Activated T-cell treated with anti-CD3 and anti-CD28 coated beads, Interleukin-2, amount 50 U/mL, for 24 hours (primary cell): ENCODE results near the gene C20orf173.

Experiments used
- DNase-seq: peaks from one replicate; pipeline ENCODE4 v3.0.0-alpha.2; 2020
- H3K27ac Mint-ChIP-seq: 2 replicates; pipeline ENCODE4 v1.8.0; 2020; ENCODE audit warnings: mild to moderate bottlenecking, mixed read lengths
- H3K27me3 Mint-ChIP-seq: 2 replicates; pipeline ENCODE4 v1.8.0; 2020; ENCODE audit warnings: mixed read lengths
- H3K36me3 Mint-ChIP-seq: 2 replicates; pipeline ENCODE4 v1.8.0; 2020; ENCODE audit warnings: low read depth, mixed read lengths
- H3K4me1 Mint-ChIP-seq: 2 replicates; pipeline ENCODE4 v1.8.0; 2020; ENCODE audit warnings: low read depth, mixed read lengths
- H3K4me3 Mint-ChIP-seq: 2 replicates; pipeline ENCODE4 v1.8.0; 2020; ENCODE audit warnings: mild to moderate bottlenecking, moderate library complexity, mixed read lengths
- H3K9me3 Mint-ChIP-seq: 2 replicates; pipeline ENCODE4 v1.8.0; 2020; ENCODE audit warnings: mixed read lengths

The C20orf173 gene, protein sequence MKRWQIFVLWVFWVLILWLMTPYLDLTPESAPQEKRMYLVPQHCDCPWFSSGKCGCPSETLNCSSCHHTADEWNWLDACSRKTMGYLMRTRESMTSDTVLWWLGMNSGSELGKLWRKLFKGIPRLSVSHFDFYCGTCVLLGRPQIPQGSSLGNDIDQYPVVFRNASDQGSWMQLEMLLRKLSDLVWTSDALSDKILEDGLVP

DNA sequence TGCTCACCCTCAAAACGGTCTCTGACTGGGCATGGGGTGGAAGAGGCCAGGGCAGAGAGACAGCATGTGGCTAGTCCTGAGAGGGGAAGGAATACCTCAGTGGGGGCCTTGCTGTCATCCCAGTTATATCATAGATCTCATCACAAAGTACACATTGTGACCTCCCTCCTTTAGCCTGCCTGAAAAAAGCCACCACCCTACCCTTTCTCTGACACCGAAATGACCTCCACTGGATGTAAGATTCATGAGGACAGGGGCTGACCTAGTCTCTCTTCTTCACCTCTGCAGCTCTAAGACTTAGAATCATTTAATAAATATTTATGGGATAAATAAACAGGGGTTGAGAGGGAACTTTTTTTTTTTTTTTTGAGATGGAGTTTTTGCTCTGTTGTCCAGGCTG lies at the start of gene C20orf173:
TSS of gene C20orf173 (minus strand) at position 101 of the 400 bp plus-strand sequence. CDS start 279 bp downstream, outside the sequence.
- no peaks in the 10 kb centered on the region for H3K27me3 Mint-ChIP-seq
- no peaks in the 10 kb centered on the region for H3K4me1 Mint-ChIP-seq
- no peaks in the 10 kb centered on the region for H3K9me3 Mint-ChIP-seq
- H3K4me3 Mint-ChIP-seq: no peak within 1 kb of the TSS
- no peak for DNase-seq
- H3K27ac Mint-ChIP-seq: no peak within 1 kb of the TSS
- H3K36me3 Mint-ChIP-seq: no peaks in the 10 kb centered on the region

DNA sequence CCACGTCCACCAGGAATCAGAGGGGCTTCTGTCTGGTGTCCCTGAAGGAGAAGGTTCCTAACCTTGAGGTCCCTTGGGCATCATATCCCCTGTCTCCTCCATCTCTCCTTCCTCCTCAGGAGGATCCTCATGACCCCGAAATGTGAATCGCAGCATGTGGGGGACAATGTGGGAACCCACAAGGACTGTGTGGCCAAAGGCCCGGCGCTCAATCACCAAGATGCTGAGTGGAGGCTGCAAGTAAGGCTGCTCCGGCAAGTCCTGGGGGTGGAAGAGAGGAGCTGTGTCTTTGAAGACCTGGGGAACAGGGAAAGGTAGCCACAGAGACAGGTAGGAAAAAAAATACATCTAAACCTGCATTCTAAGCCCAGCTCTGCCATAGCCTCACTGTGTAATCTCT lies 49.7 kb upstream of the C20orf173 start:
- no peaks in the 10 kb centered on the region for H3K4me1 Mint-ChIP-seq
- H3K4me3 Mint-ChIP-seq: no peak overlapping the region

DNA sequence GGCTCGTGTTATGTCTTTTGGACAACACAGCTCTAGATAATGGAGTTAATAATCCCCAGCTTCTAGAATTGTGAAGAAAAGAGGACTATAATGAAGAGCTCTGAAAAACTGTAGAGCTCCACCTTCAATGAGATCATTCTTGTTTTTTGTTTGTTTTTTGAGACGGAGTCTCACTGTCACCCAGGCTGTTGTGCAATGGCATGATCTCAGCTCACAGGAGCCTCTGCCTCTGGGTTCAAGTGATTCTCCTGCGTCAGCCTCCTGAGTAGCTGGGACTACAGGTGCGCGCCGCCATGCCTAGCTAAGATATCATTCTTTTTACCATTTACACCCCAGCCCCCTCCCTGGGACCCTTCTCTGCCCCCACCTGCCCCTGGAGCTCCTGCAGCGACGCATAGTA lies 49.0 kb upstream of the C20orf173 start:
- Mint-ChIP-seq H3K9me3 (no peaks in the 10 kb centered on the region), H3K4me3 (no peak overlapping the region), H3K36me3 (no peaks in the 10 kb centered on the region), H3K27ac (no peak overlapping the region), H3K27me3 (no peaks in the 10 kb centered on the region), H3K4me1 (no peaks in the 10 kb centered on the region)
- DNase-seq: no peak

More for the DNA sequence above, 49.7 kb upstream of the C20orf173 start:
- H3K27me3 Mint-ChIP-seq: no peaks in the 10 kb centered on the region
- H3K9me3 Mint-ChIP-seq: no peaks in the 10 kb centered on the region
- H3K27ac Mint-ChIP-seq: no peak overlapping the region
- no peak for DNase-seq
- no peaks in the 10 kb centered on the region for H3K36me3 Mint-ChIP-seq

DNA sequence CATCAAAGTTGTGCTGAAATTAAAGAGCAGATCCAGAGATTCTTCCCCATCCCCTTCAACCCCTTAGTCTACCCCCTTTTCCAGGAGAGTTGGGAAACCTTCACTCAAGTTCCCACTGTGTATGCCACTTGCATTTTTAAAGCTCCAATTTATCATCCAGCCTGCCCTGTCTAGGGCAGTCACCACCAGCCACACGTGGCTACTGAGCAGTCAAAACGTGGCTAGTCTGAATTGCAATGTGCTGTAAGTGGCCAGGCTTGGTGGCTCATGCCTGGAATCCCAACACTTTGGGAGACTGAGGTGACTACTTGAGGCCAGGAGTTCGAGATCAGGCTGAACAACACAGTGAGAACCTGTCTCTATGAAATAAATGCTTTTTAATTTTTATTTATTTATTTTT lies 47.4 kb upstream of the C20orf173 start:
- Mint-ChIP-seq H3K27ac (no peak overlapping the region), H3K27me3 (no peaks in the 10 kb centered on the region), H3K4me1 (no peaks in the 10 kb centered on the region), H3K9me3 (peaks cover 6% of the 10 kb centered on the region), H3K4me3 (no peak overlapping the region), H3K36me3 (no peaks in the 10 kb centered on the region)
- no peak for DNase-seq

DNA sequence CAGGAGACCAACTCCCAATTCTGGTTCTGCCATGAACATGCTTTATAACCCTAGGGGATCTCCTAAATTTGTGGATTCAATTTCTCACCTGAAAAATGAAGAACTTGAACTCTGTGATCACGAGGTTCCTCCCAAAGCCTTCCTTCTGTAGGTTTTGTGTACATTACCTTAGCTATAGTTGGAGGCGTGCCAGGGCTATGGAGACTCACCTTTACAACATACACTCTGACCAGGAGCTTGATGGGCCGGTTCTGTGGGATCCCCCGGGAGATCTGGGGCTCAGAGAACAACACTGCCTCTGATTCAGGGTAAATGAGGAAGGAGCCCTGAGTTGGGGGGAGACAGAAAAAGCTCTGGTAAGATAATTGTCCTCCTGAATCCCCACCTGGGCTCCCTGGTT lies 46.5 kb upstream of the C20orf173 start:
- no peak for DNase-seq
- Mint-ChIP-seq H3K27me3 (no peaks in the 10 kb centered on the region), H3K27ac (no peak overlapping the region), H3K4me1 (no peaks in the 10 kb centered on the region), H3K4me3 (no peak overlapping the region), H3K36me3 (no peaks in the 10 kb centered on the region), H3K9me3 (peaks cover 6% of the 10 kb centered on the region)

DNA sequence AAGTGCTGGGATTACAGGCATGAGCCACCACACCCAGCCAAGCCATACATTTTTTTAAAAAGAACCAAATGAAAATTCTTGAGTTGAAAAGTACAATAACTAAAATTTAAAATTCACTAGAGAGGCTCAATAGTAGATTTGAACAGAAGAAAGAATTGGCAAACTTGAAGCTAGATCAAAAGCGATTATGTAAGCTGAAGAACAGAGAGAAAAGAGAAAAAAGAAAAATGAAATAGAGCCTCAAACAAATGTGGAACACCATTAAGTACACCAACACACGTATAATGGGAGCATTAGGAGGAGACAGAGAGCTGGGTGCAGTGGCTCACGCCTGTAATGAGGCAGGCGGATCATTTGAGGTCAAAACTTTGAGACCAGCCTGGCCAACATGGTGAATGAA lies 43.4 kb upstream of the C20orf173 start:
- no peak overlapping the region for H3K27ac Mint-ChIP-seq
- no peaks in the 10 kb centered on the region for H3K27me3 Mint-ChIP-seq
- H3K4me1 Mint-ChIP-seq: no peaks in the 10 kb centered on the region
- DNase-seq: no peak
- no peaks in the 10 kb centered on the region for H3K36me3 Mint-ChIP-seq
- H3K9me3 Mint-ChIP-seq: peaks cover 6% of the 10 kb centered on the region
- no peak overlapping the region for H3K4me3 Mint-ChIP-seq

DNA sequence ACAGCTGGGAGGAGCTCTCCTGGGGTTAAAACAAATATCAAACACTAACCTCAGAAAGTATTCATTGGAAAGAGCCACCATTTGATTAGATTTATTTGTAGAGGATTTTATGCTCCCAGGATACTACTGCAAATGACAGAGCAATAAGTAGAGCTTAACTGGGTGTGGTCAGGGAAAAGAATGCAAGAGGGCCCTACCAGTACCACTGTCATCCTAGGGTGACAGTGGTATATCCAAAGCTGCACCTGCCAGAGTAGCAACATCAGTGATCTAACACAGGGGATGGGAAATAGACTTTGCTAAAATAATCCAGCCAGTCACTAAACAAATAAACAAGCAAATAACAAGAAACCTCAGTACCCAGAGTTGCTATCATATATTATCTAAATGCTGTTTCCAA lies 42.1 kb upstream of the C20orf173 start:
- H3K4me1 Mint-ChIP-seq: no peaks in the 10 kb centered on the region
- H3K9me3 Mint-ChIP-seq: peaks cover 6% of the 10 kb centered on the region
- no peak overlapping the region for H3K4me3 Mint-ChIP-seq
- no peaks in the 10 kb centered on the region for H3K36me3 Mint-ChIP-seq
- no peak overlapping the region for H3K27ac Mint-ChIP-seq
- H3K27me3 Mint-ChIP-seq: no peaks in the 10 kb centered on the region
- no peak for DNase-seq

DNA sequence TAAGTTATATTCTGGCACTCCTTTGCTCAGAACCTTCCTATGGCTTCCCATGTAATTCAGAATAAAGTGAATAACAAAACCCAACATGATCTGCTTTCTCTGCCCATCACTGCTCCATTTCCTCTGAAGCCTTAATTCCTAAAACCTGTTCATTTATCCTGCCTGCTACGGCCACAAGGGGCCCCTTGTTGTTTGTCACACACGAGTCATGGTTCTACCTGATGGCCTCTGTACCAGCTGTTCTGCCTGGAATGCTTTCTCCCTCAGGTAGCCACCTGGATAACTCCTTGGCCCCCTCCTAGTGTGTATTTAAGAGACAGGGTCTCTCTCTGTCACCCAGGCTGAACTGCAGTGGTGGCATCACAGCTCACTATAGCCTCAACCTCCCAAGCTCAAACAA lies 39.2 kb upstream of the C20orf173 start:
- no peak for DNase-seq
- Mint-ChIP-seq H3K36me3 (no peaks in the 10 kb centered on the region), H3K4me3 (no peak overlapping the region), H3K9me3 (peaks cover 6% of the 10 kb centered on the region), H3K27ac (no peak overlapping the region), H3K27me3 (no peaks in the 10 kb centered on the region), H3K4me1 (no peaks in the 10 kb centered on the region)

DNA sequence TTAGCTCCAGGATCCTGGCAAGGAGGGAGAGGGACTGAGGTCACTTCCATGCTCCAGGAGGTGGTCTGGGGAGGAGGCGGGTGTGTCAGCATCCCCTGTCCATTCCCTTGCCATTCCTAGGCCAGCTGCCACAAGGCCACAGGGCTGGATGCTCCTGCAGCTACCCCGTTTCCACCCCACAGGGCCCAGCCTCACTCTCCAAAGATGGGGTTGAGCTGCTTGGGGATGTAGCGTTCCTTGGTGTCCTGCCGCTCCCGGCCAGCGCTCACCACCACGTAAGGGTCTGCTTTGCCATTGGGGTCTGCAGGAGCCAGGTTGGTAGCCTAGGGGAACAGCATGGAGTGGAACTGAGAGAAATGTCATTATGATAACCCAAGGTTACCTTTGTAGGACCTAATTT lies 35.5 kb upstream of the C20orf173 start:
- Mint-ChIP-seq H3K27me3 (no peaks in the 10 kb centered on the region), H3K4me1 (no peaks in the 10 kb centered on the region), H3K9me3 (no peaks in the 10 kb centered on the region), H3K4me3 (no peak overlapping the region), H3K27ac (no peak overlapping the region), H3K36me3 (no peaks in the 10 kb centered on the region)
- no peak for DNase-seq

DNA sequence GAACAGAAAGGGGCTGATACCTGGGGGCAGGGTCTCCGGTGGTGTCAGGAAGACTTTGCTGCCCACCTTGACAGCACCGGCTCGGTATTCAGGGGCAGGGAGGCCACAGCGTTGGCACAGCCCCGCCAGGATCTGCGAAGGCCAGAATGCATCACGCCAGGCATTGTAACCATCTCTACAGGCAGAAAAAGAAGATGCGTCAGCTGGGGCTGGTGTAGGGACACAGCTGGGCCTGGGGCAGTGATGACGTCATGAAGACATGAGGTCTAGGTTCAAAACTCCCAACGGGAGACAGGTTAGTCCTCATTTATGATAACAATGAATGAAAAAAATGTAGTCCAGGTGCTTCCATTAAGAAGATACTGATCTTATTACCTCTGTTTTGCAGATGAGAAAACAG lies 34.4 kb upstream of the C20orf173 start:
- Mint-ChIP-seq H3K27ac (no peak overlapping the region), H3K9me3 (no peaks in the 10 kb centered on the region), H3K4me3 (no peak overlapping the region), H3K27me3 (no peaks in the 10 kb centered on the region), H3K4me1 (no peaks in the 10 kb centered on the region), H3K36me3 (peaks cover 8% of the 10 kb centered on the region)
- DNase-seq: no peak

DNA sequence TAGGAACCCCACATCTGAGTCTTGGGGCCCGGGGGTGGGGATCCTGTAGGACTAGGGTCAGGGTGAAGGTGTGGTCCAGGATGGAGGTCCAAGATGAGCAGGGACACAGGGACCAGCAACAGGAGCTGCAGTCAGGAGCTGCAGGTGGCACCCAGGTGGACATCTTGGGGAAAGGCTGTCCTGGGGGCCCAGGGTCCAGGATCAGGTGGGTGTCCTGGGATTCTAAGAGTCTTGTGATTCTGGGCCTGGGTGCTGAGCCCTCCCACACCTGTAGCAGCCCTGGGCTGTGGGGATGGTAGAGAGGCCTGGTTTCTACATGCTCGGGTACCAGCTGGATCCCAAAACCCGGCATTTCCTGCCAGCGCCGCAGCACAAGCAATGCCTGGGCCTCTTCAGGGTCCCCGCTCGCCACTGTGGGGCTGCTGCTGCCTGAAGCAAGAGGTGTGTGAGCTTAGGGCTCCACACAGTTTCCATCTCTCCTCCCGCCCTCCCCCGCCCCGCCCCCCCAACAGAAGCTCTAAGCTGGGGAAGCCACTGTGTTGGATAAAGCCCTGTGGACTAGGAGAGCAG lies 33.2 kb upstream of the C20orf173 start:
- H3K4me1 Mint-ChIP-seq: no peaks in the 10 kb centered on the region
- no peak for DNase-seq
- no peak overlapping the region for H3K4me3 Mint-ChIP-seq
- H3K27ac Mint-ChIP-seq: no peak overlapping the region
- H3K9me3 Mint-ChIP-seq: no peaks in the 10 kb centered on the region
- no peaks in the 10 kb centered on the region for H3K27me3 Mint-ChIP-seq
- H3K36me3 Mint-ChIP-seq: peaks cover 18% of the 10 kb centered on the region

DNA sequence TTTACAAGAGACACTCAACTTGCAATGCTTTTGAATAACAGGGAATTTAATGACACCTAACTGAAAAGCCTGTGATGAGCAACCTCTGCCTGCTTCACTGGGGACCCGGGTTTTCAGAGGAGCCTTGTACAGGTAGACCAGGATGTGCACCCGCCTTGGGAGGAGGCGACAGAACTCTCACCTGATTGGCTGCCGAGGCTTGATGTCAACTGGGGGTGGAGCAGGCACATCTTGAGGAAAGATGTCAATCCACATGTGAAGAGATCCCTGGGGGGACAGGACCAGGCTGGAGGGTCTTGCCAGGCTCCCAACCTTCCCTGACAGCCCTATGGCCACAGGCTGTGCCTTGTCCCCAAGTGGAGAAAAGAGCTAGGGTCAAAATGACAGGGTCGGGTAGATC lies 32.2 kb upstream of the C20orf173 start:
- Mint-ChIP-seq H3K36me3 (peaks cover 27% of the 10 kb centered on the region), H3K4me3 (no peak overlapping the region), H3K27me3 (no peaks in the 10 kb centered on the region), H3K27ac (peak overlapping the region; percentile 26), H3K9me3 (no peaks in the 10 kb centered on the region), H3K4me1 (no peaks in the 10 kb centered on the region)
- no peak for DNase-seq

DNA sequence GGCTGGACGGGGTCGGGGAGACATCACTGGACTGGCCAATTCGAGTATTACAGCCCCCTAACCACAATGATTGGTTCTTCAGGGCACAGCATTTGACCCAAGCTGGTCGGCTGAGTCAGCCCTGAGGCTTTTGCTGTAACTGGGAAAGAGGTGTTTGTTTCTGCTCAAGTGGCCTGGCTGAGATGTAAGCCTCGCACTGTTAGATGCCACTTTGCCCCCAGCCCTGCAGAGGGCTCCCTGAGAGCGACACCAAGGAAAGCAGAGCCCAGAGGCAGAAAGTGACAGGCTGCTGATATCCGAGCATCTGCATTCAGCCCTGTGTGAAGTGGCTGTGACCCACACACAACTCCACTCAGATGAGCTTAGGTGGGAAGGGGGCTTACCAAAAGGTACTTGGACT lies 31.8 kb upstream of the C20orf173 start:
- no peaks in the 10 kb centered on the region for H3K4me1 Mint-ChIP-seq
- H3K36me3 Mint-ChIP-seq: peaks cover 31% of the 10 kb centered on the region
- no peaks in the 10 kb centered on the region for H3K27me3 Mint-ChIP-seq
- H3K9me3 Mint-ChIP-seq: no peaks in the 10 kb centered on the region
- no peak for DNase-seq
- no peak overlapping the region for H3K4me3 Mint-ChIP-seq
- H3K27ac Mint-ChIP-seq: no peak overlapping the region

DNA sequence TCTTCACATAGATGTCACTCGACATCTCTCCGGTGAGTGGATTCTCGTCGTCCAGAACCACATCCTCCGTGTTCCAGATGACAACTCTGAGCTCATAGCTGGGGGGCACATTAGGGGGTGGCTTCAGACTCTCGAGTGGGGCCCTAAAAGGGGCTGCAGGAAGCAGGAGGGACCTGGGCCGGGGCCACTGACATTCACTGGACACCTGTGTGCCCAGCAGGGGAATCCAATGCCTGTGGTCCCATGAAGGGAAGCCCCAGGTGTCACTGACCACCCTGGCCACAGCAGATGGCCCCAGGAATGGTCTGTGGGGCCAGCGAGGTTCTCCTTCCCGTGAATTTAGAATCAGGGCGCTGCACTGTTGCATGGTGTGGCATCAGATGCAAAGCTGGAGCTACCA lies 31.1 kb upstream of the C20orf173 start:
- Mint-ChIP-seq H3K4me1 (no peaks in the 10 kb centered on the region), H3K27ac (no peak overlapping the region), H3K27me3 (no peaks in the 10 kb centered on the region), H3K36me3 (peaks cover 39% of the 10 kb centered on the region), H3K9me3 (no peaks in the 10 kb centered on the region), H3K4me3 (no peak overlapping the region)
- no peak for DNase-seq

DNA sequence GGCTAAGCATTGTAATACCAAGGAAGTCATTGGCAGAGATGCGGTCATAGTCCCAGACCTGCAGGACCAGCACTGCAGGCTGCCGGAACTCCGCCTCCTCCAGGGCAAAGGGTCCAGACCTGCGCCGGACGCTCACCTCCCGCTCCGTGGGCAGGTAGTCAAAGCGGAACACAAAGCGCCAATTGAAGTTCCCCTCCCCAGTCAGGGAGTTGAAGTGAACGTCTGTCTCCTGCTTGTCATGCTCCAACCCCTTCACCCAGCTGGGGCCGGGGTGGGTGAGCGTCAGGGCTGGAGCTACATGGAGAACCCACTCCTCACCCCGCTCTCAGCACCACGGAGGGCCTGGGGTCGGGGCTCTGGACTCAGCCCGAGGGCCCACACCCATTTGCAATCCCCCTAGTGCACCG lies 30.7 kb upstream of the C20orf173 start:
- no peaks in the 10 kb centered on the region for H3K27me3 Mint-ChIP-seq
- no peaks in the 10 kb centered on the region for H3K4me1 Mint-ChIP-seq
- peaks cover 43% of the 10 kb centered on the region for H3K36me3 Mint-ChIP-seq
- no peak overlapping the region for H3K4me3 Mint-ChIP-seq
- no peak for DNase-seq
- no peaks in the 10 kb centered on the region for H3K9me3 Mint-ChIP-seq
- no peak overlapping the region for H3K27ac Mint-ChIP-seq
